ENCODE results near the gene SHROOM4. TPM values are rescaled to one million over a fixed set of nuclear protein-coding genes. Genes with fewer than 3 reads are reported as not detected.

Gene SHROOM4
- total and polyA plus RNA-seq, 4 donors = 0.62 to 2.3 (median 0.93) TPM

DNA sequence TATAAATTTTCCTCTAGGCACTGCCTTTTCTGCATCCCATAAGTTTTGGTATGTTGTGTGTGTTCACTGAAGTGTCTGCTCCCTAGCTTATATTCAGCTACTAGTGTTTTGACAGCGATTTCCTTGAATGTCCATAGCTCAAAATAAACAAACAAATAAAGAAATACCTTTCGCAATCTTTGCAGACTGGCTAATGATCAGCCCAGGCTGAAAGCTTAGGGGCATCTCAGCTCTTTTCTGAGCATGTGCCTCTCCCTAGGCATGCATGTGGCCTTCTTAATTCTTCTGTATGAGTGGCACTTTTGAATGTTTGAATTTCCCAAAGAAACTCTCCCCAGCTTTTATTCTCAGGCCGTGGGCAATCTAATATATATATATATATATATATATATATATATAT, 44.6 kb upstream of the SHROOM4 start:
- 34% methylated on average over 3 of the region's 3 CpGs for WGBS
- no peak overlapping the region for H3K9ac ChIP-seq (ENCODE audit: low read depth in 1 of 2, low read length in 2 of 2)
- no peaks in the 10 kb centered on the region for H3K27me3 ChIP-seq (ENCODE audit: control insufficient read depth in 4 of 4, insufficient read depth in 4 of 4, low read length in 3 of 4)
- H3K4me1 ChIP-seq (ENCODE audit: control insufficient read depth in 4 of 4, insufficient read depth in 4 of 4, low read length in 3 of 4) = peaks cover 6 to 24% (median 15%) of the 10 kb centered on the region in 4 donors
- TF ChIP-seq HNF4A (conservative IDR thresholded peaks at IDR 0.05) (peak; percentile 35 to 36), RXRA (IDR thresholded peaks at IDR 0.05) (peak in 1 of 2 donors; percentile 14), FOXA1 (IDR thresholded peaks at IDR 0.05) (no peak), RAD21 (IDR thresholded peaks at IDR 0.05) (no peak), FOXA2 (IDR thresholded peaks at IDR 0.05) (peak; percentile 34), JUND (IDR thresholded peaks at IDR 0.05) (no peak), EGR1 (IDR thresholded peaks at IDR 0.05; ENCODE audit: low read depth in 2 of 2) (no peak), YY1 (IDR thresholded peaks at IDR 0.05) (no peak), HNF4G (IDR thresholded peaks at IDR 0.05) (no peak), GABPA (IDR thresholded peaks at IDR 0.05 in 1 of 2, conservative IDR thresholded peaks at IDR 0.05 in 1 of 2) (no peak), NR2F2 (IDR thresholded peaks at IDR 0.05) (no peak), TAF1 (conservative IDR thresholded peaks at IDR 0.05) (no peak), SP1 (IDR thresholded peaks at IDR 0.05) (peak; percentile 6)
- TF ChIP-seq, protein P1, sequence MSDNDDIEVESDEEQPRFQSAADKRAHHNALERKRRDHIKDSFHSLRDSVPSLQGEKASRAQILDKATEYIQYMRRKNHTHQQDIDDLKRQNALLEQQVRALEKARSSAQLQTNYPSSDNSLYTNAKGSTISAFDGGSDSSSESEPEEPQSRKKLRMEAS (IDR thresholded peaks at IDR 0.05) = peak; percentile 16
- TF ChIP-seq, protein P2, sequence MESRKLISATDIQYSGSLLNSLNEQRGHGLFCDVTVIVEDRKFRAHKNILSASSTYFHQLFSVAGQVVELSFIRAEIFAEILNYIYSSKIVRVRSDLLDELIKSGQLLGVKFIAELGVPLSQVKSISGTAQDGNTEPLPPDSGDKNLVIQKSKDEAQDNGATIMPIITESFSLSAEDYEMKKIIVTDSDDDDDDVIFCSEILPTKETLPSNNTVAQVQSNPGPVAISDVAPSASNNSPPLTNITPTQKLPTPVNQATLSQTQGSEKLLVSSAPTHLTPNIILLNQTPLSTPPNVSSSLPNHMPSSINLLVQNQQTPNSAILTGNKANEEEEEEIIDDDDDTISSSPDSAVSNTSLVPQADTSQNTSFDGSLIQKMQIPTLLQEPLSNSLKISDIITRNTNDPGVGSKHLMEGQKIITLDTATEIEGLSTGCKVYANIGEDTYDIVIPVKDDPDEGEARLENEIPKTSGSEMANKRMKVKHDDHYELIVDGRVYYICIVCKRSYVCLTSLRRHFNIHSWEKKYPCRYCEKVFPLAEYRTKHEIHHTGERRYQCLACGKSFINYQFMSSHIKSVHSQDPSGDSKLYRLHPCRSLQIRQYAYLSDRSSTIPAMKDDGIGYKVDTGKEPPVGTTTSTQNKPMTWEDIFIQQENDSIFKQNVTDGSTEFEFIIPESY (IDR thresholded peaks at IDR 0.05) = no peak
- TF ChIP-seq, protein P3, sequence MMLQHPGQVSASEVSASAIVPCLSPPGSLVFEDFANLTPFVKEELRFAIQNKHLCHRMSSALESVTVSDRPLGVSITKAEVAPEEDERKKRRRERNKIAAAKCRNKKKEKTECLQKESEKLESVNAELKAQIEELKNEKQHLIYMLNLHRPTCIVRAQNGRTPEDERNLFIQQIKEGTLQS (IDR thresholded peaks at IDR 0.05) = no peak
- TF ChIP-seq, protein P4, sequence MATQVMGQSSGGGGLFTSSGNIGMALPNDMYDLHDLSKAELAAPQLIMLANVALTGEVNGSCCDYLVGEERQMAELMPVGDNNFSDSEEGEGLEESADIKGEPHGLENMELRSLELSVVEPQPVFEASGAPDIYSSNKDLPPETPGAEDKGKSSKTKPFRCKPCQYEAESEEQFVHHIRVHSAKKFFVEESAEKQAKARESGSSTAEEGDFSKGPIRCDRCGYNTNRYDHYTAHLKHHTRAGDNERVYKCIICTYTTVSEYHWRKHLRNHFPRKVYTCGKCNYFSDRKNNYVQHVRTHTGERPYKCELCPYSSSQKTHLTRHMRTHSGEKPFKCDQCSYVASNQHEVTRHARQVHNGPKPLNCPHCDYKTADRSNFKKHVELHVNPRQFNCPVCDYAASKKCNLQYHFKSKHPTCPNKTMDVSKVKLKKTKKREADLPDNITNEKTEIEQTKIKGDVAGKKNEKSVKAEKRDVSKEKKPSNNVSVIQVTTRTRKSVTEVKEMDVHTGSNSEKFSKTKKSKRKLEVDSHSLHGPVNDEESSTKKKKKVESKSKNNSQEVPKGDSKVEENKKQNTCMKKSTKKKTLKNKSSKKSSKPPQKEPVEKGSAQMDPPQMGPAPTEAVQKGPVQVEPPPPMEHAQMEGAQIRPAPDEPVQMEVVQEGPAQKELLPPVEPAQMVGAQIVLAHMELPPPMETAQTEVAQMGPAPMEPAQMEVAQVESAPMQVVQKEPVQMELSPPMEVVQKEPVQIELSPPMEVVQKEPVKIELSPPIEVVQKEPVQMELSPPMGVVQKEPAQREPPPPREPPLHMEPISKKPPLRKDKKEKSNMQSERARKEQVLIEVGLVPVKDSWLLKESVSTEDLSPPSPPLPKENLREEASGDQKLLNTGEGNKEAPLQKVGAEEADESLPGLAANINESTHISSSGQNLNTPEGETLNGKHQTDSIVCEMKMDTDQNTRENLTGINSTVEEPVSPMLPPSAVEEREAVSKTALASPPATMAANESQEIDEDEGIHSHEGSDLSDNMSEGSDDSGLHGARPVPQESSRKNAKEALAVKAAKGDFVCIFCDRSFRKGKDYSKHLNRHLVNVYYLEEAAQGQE (IDR thresholded peaks at IDR 0.05) = no peak
- TF ChIP-seq, protein P5, sequence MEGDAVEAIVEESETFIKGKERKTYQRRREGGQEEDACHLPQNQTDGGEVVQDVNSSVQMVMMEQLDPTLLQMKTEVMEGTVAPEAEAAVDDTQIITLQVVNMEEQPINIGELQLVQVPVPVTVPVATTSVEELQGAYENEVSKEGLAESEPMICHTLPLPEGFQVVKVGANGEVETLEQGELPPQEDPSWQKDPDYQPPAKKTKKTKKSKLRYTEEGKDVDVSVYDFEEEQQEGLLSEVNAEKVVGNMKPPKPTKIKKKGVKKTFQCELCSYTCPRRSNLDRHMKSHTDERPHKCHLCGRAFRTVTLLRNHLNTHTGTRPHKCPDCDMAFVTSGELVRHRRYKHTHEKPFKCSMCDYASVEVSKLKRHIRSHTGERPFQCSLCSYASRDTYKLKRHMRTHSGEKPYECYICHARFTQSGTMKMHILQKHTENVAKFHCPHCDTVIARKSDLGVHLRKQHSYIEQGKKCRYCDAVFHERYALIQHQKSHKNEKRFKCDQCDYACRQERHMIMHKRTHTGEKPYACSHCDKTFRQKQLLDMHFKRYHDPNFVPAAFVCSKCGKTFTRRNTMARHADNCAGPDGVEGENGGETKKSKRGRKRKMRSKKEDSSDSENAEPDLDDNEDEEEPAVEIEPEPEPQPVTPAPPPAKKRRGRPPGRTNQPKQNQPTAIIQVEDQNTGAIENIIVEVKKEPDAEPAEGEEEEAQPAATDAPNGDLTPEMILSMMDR (IDR thresholded peaks at IDR 0.05; ENCODE audit: low read depth, low read length, missing input control) = no peak
- H3K36me3 ChIP-seq (ENCODE audit: control insufficient read depth in 4 of 4, insufficient read depth in 3 of 4, low read depth in 1 of 4, low read length in 3 of 4) = no peaks in the 10 kb centered on the region
- peak overlapping the region in 1 of 2 donors; percentile 18 for H3K27ac ChIP-seq (ENCODE audit: low read depth in 1 of 2, low read length in 2 of 2)
- no peak for DNase-seq (ENCODE audit: low spot score)
- no peak overlapping the region for H3K4me3 ChIP-seq (ENCODE audit: low read depth in 1 of 3, low read length in 3 of 3)
- no peaks in the 10 kb centered on the region for H3K9me3 ChIP-seq (ENCODE audit: control insufficient read depth in 4 of 4, low read length in 3 of 4)

Data from liver (tissue), 9 donors.